ENCODE measurements around the gene RYR3.

RYR3 gene

GRCh38 chr15:33710748-33711147 lies 400.0 kb downstream of the RYR3 start:
- no peak for DNase-seq (ENCODE audit: low spot score)

- no peak for DNase-seq (ENCODE audit: low spot score)
Measured at GRCh38 chr15:33716025-33716424, 405.3 kb downstream of the RYR3 start.

- peak; percentile 31 for DNase-seq (ENCODE audit: low spot score)
Measured at GRCh38 chr15:33720952-33721351, 410.2 kb downstream of the RYR3 start.

GRCh38 chr15:33722005-33722672 lies 411.4 kb downstream of the RYR3 start:
- no peak for DNase-seq (ENCODE audit: low spot score)

GRCh38 chr15:33722673-33723015 lies 411.9 kb downstream of the RYR3 start:
- no peak for DNase-seq (ENCODE audit: low spot score)

- no peak for DNase-seq (ENCODE audit: low spot score)
Measured at GRCh38 chr15:33724321-33725036, 413.7 kb downstream of the RYR3 start.

GRCh38 chr15:33729653-33730052 lies 418.9 kb downstream of the RYR3 start:
- DNase-seq (ENCODE audit: low spot score) = no peak

- no peak for DNase-seq (ENCODE audit: low spot score)
Measured at GRCh38 chr15:33730815-33731214, 420.0 kb downstream of the RYR3 start.

GRCh38 chr15:33735143-33735542 lies 424.4 kb downstream of the RYR3 start:
- DNase-seq (ENCODE audit: low spot score) = no peak

- DNase-seq (ENCODE audit: low spot score) = peak; percentile 29
Measured at GRCh38 chr15:33735637-33736247, 425.0 kb downstream of the RYR3 start.

- DNase-seq (ENCODE audit: low spot score) = peak; percentile 67
Measured at GRCh38 chr15:33737687-33738601, 427.2 kb downstream of the RYR3 start.

GRCh38 chr15:33738941-33739664 lies 428.3 kb downstream of the RYR3 start:
- no peak for DNase-seq (ENCODE audit: low spot score)

- no peak for DNase-seq (ENCODE audit: low spot score)
Measured at GRCh38 chr15:33742306-33742705, 431.5 kb downstream of the RYR3 start.

- DNase-seq (ENCODE audit: low spot score) = peak; percentile 52
Measured at GRCh38 chr15:33742800-33743199, 432.0 kb downstream of the RYR3 start.

- no peak for DNase-seq (ENCODE audit: low spot score)
Measured at GRCh38 chr15:33746203-33746602, 435.4 kb downstream of the RYR3 start.

GRCh38 chr15:33753012-33753411 lies 442.2 kb downstream of the RYR3 start:
- no peak for DNase-seq (ENCODE audit: low spot score)

- no peak for DNase-seq (ENCODE audit: low spot score)
Measured at GRCh38 chr15:33754242-33754641, 443.5 kb downstream of the RYR3 start.

- DNase-seq (ENCODE audit: low spot score) = no peak
Measured at GRCh38 chr15:33756961-33757360, 446.2 kb downstream of the RYR3 start.

- DNase-seq (ENCODE audit: low spot score) = no peak
Measured at GRCh38 chr15:33757516-33758232, 446.9 kb downstream of the RYR3 start.

- peak; percentile 8 for DNase-seq (ENCODE audit: low spot score)
Measured at GRCh38 chr15:33766389-33766788, 455.6 kb downstream of the RYR3 start.

- no peak for DNase-seq (ENCODE audit: low spot score)
Measured at GRCh38 chr15:33768670-33769190, 458.0 kb downstream of the RYR3 start.
